ENCODE results near the gene LOXHD1. TPM values are rescaled to one million over a fixed set of nuclear protein-coding genes. Genes with fewer than 3 reads are reported as not detected.

Gene LOXHD1
- total and polyA plus RNA-seq, 2 of the 4 experiments (the other 2 are of a cell fraction) = not detected

DNA sequence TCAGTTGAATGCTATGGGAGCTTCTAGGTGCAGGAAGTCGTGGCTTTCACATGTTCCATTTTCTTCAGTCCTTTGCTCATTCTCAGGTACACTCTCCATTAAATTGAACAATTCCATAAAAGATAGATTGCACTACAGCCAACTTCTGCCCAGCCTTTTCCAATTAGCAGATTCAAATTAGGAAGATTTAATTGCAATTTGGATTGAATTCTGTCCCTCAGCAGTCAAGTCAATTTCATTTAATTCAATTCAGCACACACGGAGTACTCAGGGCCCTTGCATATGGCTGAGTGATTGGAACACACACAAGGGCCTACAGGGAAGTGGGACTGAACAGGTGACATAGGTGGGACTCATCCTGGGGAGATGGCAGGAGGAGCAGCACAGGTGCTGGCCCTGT, 220.4 kb downstream of the LOXHD1 start:
- H3K9me1 ChIP-seq (ENCODE audit: insufficient read depth, low read length) = no peaks in the 10 kb centered on the region
- POLR2A ChIA-PET (ENCODE audit: unreplicated experiment) = no interaction called here
- intact Hi-C loops (cut with micrococcal nuclease) (no loop called here), dilution Hi-C loops (cut with HindIII; ENCODE audit: low sequenced_read_pairs, unreplicated experiment) (no loop called here), in situ Hi-C loops (cut with MboI; ENCODE audit: low sequenced_read_pairs) (no loop called here)
- no peak overlapping the region for H2AK5ac ChIP-seq (ENCODE audit: low read depth, low read length)
- H4K20me1 ChIP-seq (ENCODE audit: insufficient read depth, low read length) = no peaks in the 10 kb centered on the region
- no peak overlapping the region for H2BK20ac ChIP-seq (ENCODE audit: low read depth, low read length)
- no peak for ATAC-seq (ENCODE audit: low read depth)
- H2AFZ ChIP-seq (replicated peaks; ENCODE audit: low read length, poor library complexity) = no peak overlapping the region
- no CpG with 5 or more reads among the region's 2 CpGs for WGBS, 2 experiments (ENCODE audit: extremely low coverage in 2 of 2, insufficient read length in 1 of 2)
- H3K9me3 ChIP-seq (ENCODE audit: control insufficient read depth, insufficient read depth, low read length) = no peaks in the 10 kb centered on the region
- no peak overlapping the region for H3K4me2 ChIP-seq (ENCODE audit: low read depth, low read length)
- H3K9ac ChIP-seq (ENCODE audit: low read depth, low read length) = no peak overlapping the region
- H3K18ac ChIP-seq (ENCODE audit: low read depth, low read length) = no peak overlapping the region
- no peak overlapping the region for H2BK5ac ChIP-seq (ENCODE audit: low read depth, low read length, poor library complexity, severe bottlenecking)
- no peak overlapping the region for H3K4me3 ChIP-seq (ENCODE audit: insufficient read depth, low read depth, low read length)
- no TSS peak for BruUV-seq (replicated peaks)
- H4K91ac ChIP-seq (ENCODE audit: insufficient read depth, low read depth, low read length) = no peak overlapping the region
- H3K27ac ChIP-seq (ENCODE audit: insufficient read depth, low read length) = no peak overlapping the region
- no peaks in the 10 kb centered on the region for H3K79me1 ChIP-seq (ENCODE audit: low read depth in 1 of 2, low read length in 2 of 2)
- no peak overlapping the region for H3K4ac ChIP-seq (ENCODE audit: low read depth, low read length)
- H3K4me1 ChIP-seq (ENCODE audit: control insufficient read depth, insufficient read depth, low read length) = no peaks in the 10 kb centered on the region
- no peak overlapping the region for H4K8ac ChIP-seq (ENCODE audit: low read depth in 2 of 2, low read length in 2 of 2)
- no peaks in the 10 kb centered on the region for H3K27me3 ChIP-seq (ENCODE audit: control insufficient read depth, insufficient read depth, low read length)
- H2BK120ac ChIP-seq (ENCODE audit: low read depth, low read length) = no peak overlapping the region
- H3K56ac ChIP-seq (ENCODE audit: extremely low read depth, insufficient read depth, low read length) = no peak overlapping the region
- no peak overlapping the region for H2AK9ac ChIP-seq (replicated peaks; ENCODE audit: low read depth, low read length, poor library complexity)
- no peak for DNase-seq
- no peak overlapping the region for H3K23ac ChIP-seq (ENCODE audit: low read depth, low read length)
- no peak overlapping the region for H3K14ac ChIP-seq (replicated peaks; ENCODE audit: low read depth, low read length)
- CTCF ChIA-PET = no interaction called here
- TF ChIP-seq RCOR1 (IDR thresholded peaks at IDR 0.05; ENCODE audit: insufficient replicate concordance, low read length) (no peak), RFX5 (IDR thresholded peaks at IDR 0.05; ENCODE audit: low read depth, low read length) (no peak), BHLHE40 (IDR thresholded peaks at IDR 0.05; ENCODE audit: low read depth, low read length) (no peak), MAFK (IDR thresholded peaks at IDR 0.05; ENCODE audit: low read depth, low read length) (no peak), CEBPB (IDR thresholded peaks at IDR 0.05; ENCODE audit: low read depth, low read length) (no peak), POLR2A (IDR thresholded peaks at IDR 0.05; ENCODE audit: low read depth, low read length) (no peak), NFE2L2 (IDR thresholded peaks at IDR 0.05; ENCODE audit: low read depth, low read length) (no peak), CHD1 (IDR thresholded peaks at IDR 0.05; ENCODE audit: low read depth, low read length) (no peak), MXI1 (IDR thresholded peaks at IDR 0.05; ENCODE audit: borderline replicate concordance, low read depth, low read length) (no peak), SMC3 (IDR thresholded peaks at IDR 0.05; ENCODE audit: low read depth, low read length) (no peak), RAD21 (IDR thresholded peaks at IDR 0.05; ENCODE audit: low read length) (no peak), MAZ (IDR thresholded peaks at IDR 0.05; ENCODE audit: borderline replicate concordance, low read depth, low read length) (no peak), FOS (IDR thresholded peaks at IDR 0.05; ENCODE audit: low read depth, low read length) (no peak)
- TF ChIP-seq, protein P1, sequence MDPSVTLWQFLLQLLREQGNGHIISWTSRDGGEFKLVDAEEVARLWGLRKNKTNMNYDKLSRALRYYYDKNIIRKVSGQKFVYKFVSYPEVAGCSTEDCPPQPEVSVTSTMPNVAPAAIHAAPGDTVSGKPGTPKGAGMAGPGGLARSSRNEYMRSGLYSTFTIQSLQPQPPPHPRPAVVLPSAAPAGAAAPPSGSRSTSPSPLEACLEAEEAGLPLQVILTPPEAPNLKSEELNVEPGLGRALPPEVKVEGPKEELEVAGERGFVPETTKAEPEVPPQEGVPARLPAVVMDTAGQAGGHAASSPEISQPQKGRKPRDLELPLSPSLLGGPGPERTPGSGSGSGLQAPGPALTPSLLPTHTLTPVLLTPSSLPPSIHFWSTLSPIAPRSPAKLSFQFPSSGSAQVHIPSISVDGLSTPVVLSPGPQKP (IDR thresholded peaks at IDR 0.05; ENCODE audit: borderline replicate concordance, low read depth, low read length) = no peak
- TF ChIP-seq, protein P2, sequence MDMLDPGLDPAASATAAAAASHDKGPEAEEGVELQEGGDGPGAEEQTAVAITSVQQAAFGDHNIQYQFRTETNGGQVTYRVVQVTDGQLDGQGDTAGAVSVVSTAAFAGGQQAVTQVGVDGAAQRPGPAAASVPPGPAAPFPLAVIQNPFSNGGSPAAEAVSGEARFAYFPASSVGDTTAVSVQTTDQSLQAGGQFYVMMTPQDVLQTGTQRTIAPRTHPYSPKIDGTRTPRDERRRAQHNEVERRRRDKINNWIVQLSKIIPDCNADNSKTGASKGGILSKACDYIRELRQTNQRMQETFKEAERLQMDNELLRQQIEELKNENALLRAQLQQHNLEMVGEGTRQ (IDR thresholded peaks at IDR 0.05; ENCODE audit: low read depth, low read length) = no peak
- TF ChIP-seq, protein P3, sequence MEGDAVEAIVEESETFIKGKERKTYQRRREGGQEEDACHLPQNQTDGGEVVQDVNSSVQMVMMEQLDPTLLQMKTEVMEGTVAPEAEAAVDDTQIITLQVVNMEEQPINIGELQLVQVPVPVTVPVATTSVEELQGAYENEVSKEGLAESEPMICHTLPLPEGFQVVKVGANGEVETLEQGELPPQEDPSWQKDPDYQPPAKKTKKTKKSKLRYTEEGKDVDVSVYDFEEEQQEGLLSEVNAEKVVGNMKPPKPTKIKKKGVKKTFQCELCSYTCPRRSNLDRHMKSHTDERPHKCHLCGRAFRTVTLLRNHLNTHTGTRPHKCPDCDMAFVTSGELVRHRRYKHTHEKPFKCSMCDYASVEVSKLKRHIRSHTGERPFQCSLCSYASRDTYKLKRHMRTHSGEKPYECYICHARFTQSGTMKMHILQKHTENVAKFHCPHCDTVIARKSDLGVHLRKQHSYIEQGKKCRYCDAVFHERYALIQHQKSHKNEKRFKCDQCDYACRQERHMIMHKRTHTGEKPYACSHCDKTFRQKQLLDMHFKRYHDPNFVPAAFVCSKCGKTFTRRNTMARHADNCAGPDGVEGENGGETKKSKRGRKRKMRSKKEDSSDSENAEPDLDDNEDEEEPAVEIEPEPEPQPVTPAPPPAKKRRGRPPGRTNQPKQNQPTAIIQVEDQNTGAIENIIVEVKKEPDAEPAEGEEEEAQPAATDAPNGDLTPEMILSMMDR (conservative IDR thresholded peaks at IDR 0.05; ENCODE audit: low read depth, low read length) = no peak
- no peak overlapping the region for H2BK15ac ChIP-seq (ENCODE audit: low read depth, low read length)
- no peak overlapping the region for H4K5ac ChIP-seq (ENCODE audit: low read depth, low read length)
- no peaks in the 10 kb centered on the region for H3K36me3 ChIP-seq (ENCODE audit: control insufficient read depth, insufficient read depth, low read length)
